HG03439 (cell line): ENCODE measurements around the gene TAX1BP3.
"Not testable (repeated sequence)": the region's sequence is repeated elsewhere in the genome, so short reads cannot be mapped to it uniquely, and the experiment has no call there.

Experiments used
- ATAC-seq: cut with Tn5 transposase; IDR thresholded peaks from one replicate; pipeline ENCODE4 v1.9.1; 2021; ENCODE audit warnings: mild to moderate bottlenecking, moderate library complexity; ENCODE audit not compliant: unreplicated experiment

The TAX1BP3 gene

GRCh38 chr17:3668279-3669084, at the start of gene TAX1BP3, which contains the start of gene EMC6:
Gene TAX1BP3 (minus strand): TSS chr17:3668578. CDS start chr17:3668526, 52 bp downstream.
Gene EMC6 (plus strand): TSS chr17:3668812. CDS start chr17:3669147, 335 bp downstream.
- ATAC-seq, result peak; percentile 88

GRCh38 chr17:3715296-3715695, 46.9 kb upstream of the TAX1BP3 start:
- no peak for ATAC-seq

- no peak for ATAC-seq
Observed at GRCh38 chr17:3712811-3713463, 44.6 kb upstream of the TAX1BP3 start.

- ATAC-seq, result peak; percentile 94
Observed at GRCh38 chr17:3710951-3711383, 42.6 kb upstream of the TAX1BP3 start.

GRCh38 chr17:3708366-3708765, 40.0 kb upstream of the TAX1BP3 start:
- no peak for ATAC-seq

GRCh38 chr17:3705718-3705984, 37.3 kb upstream of the TAX1BP3 start:
- ATAC-seq, result not testable (repeated sequence)

- ATAC-seq, result no peak
Observed at GRCh38 chr17:3704931-3705717, 36.7 kb upstream of the TAX1BP3 start.

- not testable (repeated sequence) for ATAC-seq
Observed at GRCh38 chr17:3702041-3702539, 33.7 kb upstream of the TAX1BP3 start.

- ATAC-seq, result no peak
Observed at GRCh38 chr17:3699951-3700350, 31.6 kb upstream of the TAX1BP3 start.

GRCh38 chr17:3698139-3698538, 29.8 kb upstream of the TAX1BP3 start:
- no peak for ATAC-seq

GRCh38 chr17:3697103-3697476, 28.7 kb upstream of the TAX1BP3 start:
- ATAC-seq, result no peak

- ATAC-seq, result no peak
Observed at GRCh38 chr17:3695723-3696411, 27.5 kb upstream of the TAX1BP3 start, which contains the start of gene P2RX5. Gene P2RX5 (minus strand): TSS chr17:3696155. CDS start chr17:3696005, 150 bp downstream.

- ATAC-seq, result no peak
Observed at GRCh38 chr17:3695129-3695722, 26.8 kb upstream of the TAX1BP3 start.

GRCh38 chr17:3693829-3694231, 25.5 kb upstream of the TAX1BP3 start:
- peak; percentile 45 for ATAC-seq

GRCh38 chr17:3693141-3693540, 24.8 kb upstream of the TAX1BP3 start:
- ATAC-seq, result no peak

- ATAC-seq, result no peak
Observed at GRCh38 chr17:3692346-3692745, 24.0 kb upstream of the TAX1BP3 start.

- no peak for ATAC-seq
Observed at GRCh38 chr17:3691617-3692067, 23.3 kb upstream of the TAX1BP3 start.

- no peak for ATAC-seq
Observed at GRCh38 chr17:3690094-3690715, 21.8 kb upstream of the TAX1BP3 start.

GRCh38 chr17:3689262-3690093, 21.1 kb upstream of the TAX1BP3 start:
- ATAC-seq, result no peak
